MG63 (cell line): Measurements from ENCODE around the gene ST3GAL5. TPM values are rescaled to one million over a fixed set of nuclear protein-coding genes. Genes with fewer than 3 reads are reported as not detected.

Experiments
- DNase-seq: peaks from one replicate; pipeline ENCODE4 v3.0.0-alpha.2; 2020
- H3K27me3 ChIP-seq: fragments of 250-450 bp; sonication (Bioruptor Pico); 2 replicates; pipeline ENCODE4 v1.5.1; 2020; ENCODE audit warnings: mild to moderate bottlenecking, moderate library complexity
- H3K36me3 ChIP-seq: fragments of 250-450 bp; sonication (Bioruptor Pico); 2 replicates; pipeline ENCODE4 v1.5.1; 2020; ENCODE audit warnings: mild to moderate bottlenecking, moderate library complexity
- H3K4me3 ChIP-seq: fragments of 250-450 bp; sonication (Bioruptor Pico); 2 replicates; pipeline ENCODE4 v1.5.1; 2020; ENCODE audit warnings: mild to moderate bottlenecking, moderate library complexity
- H3K9me3 ChIP-seq: fragments of 250-450 bp; sonication (Bioruptor Pico); 2 replicates; pipeline ENCODE4 v1.5.1; 2020; ENCODE audit warnings: mild to moderate bottlenecking, moderate library complexity
- total RNA-seq: library from RNA; depleted of rRNA; stranded (reverse); fragments of >200 nt; shearing (Covaris generic); gene quantifications from 2 replicates; pipeline ENCODE4 v1.2.3, GENCODE V29; 2014; ENCODE audit warnings: low replicate concordance

ST3GAL5 gene
- total RNA-seq, 1 experiment from 2014 or later = 2.1 TPM

- Histone ChIP-seq H3K27me3 (no peaks in the 10 kb centered on the region), H3K36me3 (no peaks in the 10 kb centered on the region), H3K9me3 (no peaks in the 10 kb centered on the region), H3K4me3 (no peak overlapping the region)
- DNase-seq = no peak
Observed at GRCh38 chr2:85861180-85861579, 27.6 kb downstream of the ST3GAL5 start.

DNA sequence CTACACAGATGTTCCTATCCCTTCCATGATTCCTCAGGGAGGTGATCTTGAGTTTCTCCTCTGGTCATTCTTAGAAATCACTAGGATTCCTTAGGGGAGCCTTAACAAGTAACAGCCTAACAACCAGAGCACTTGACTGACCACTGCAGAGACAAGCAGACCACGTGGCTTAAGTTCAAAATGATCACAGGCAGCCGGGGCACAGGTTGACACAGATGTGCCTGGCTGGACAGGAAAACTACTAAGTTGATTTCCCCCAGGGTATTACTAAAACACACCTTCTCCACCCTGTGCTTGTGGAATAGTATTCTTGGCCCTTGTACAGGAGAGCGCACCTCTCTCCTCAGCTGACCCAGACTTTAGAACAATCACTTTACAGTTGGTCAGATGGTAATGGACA is 29.9 kb downstream of the ST3GAL5 start:
- Histone ChIP-seq H3K36me3 (no peaks in the 10 kb centered on the region), H3K9me3 (no peaks in the 10 kb centered on the region), H3K27me3 (no peaks in the 10 kb centered on the region), H3K4me3 (no peak overlapping the region)
- no peak for DNase-seq

- Histone ChIP-seq H3K9me3 (no peaks in the 10 kb centered on the region), H3K36me3 (no peaks in the 10 kb centered on the region), H3K27me3 (no peaks in the 10 kb centered on the region), H3K4me3 (no peak overlapping the region)
- DNase-seq = no peak
Observed at GRCh38 chr2:85854897-85855296, 33.9 kb downstream of the ST3GAL5 start.

DNA sequence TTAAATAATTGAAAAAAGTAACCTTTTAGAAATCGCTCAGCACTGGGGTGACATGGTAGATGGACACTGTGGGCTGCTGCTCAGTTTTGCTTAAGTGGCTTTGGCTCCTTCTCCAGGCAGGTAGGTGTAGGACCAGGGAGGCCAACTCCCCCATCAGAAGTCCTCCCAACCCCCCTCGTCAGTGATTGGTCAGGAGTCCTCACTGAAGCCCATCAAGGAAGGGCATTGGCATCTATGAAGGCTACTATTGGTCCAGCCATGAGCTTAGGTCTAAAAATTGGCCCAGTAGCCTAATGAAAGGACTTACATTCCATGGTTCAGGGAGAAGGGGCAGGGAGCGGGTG is 34.7 kb downstream of the ST3GAL5 start:
- H3K36me3 ChIP-seq = no peaks in the 10 kb centered on the region
- no peaks in the 10 kb centered on the region for H3K27me3 ChIP-seq
- no peak for DNase-seq
- H3K9me3 ChIP-seq = no peaks in the 10 kb centered on the region
- H3K4me3 ChIP-seq = no peak overlapping the region

- no peaks in the 10 kb centered on the region for H3K36me3 ChIP-seq
- DNase-seq = no peak
- H3K9me3 ChIP-seq = no peaks in the 10 kb centered on the region
- no peaks in the 10 kb centered on the region for H3K27me3 ChIP-seq
- no peak overlapping the region for H3K4me3 ChIP-seq
Observed at GRCh38 chr2:85853499-85854165, 35.2 kb downstream of the ST3GAL5 start.

DNA sequence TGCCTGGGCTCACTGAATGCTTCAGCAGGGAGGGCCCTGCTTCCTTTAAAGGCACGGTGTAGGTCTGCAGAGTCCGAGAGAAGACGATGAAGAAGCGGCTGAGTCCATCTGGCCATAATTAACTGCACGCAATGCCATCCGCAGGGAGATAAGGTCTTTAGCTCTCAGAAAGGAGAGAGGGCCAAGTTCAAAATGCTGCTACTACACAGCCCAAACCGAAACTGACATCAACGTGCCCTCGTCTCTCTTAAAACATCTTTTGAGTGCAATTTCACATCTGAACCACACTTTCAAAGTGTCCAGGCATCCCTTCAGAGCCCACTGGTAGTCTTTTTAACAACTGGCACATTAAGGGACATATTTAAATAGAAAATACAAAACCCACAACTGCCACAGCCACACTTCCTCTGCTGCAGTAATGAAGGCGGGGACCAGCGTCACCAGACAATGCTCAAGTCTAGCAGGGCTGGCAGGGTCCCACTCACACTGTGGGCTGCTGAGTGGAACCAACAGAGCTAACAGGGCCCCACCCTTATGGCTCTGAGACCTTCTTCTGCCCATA is 35.8 kb downstream of the ST3GAL5 start:
- H3K9me3 ChIP-seq = no peaks in the 10 kb centered on the region
- no peak overlapping the region for H3K4me3 ChIP-seq
- H3K36me3 ChIP-seq = no peaks in the 10 kb centered on the region
- H3K27me3 ChIP-seq = no peaks in the 10 kb centered on the region
- DNase-seq = no peak

GRCh38 chr2:85852152-85852840 is 36.5 kb downstream of the ST3GAL5 start:
- Histone ChIP-seq H3K27me3 (no peaks in the 10 kb centered on the region), H3K9me3 (no peaks in the 10 kb centered on the region), H3K36me3 (no peaks in the 10 kb centered on the region), H3K4me3 (no peak overlapping the region)
- no peak for DNase-seq

DNA sequence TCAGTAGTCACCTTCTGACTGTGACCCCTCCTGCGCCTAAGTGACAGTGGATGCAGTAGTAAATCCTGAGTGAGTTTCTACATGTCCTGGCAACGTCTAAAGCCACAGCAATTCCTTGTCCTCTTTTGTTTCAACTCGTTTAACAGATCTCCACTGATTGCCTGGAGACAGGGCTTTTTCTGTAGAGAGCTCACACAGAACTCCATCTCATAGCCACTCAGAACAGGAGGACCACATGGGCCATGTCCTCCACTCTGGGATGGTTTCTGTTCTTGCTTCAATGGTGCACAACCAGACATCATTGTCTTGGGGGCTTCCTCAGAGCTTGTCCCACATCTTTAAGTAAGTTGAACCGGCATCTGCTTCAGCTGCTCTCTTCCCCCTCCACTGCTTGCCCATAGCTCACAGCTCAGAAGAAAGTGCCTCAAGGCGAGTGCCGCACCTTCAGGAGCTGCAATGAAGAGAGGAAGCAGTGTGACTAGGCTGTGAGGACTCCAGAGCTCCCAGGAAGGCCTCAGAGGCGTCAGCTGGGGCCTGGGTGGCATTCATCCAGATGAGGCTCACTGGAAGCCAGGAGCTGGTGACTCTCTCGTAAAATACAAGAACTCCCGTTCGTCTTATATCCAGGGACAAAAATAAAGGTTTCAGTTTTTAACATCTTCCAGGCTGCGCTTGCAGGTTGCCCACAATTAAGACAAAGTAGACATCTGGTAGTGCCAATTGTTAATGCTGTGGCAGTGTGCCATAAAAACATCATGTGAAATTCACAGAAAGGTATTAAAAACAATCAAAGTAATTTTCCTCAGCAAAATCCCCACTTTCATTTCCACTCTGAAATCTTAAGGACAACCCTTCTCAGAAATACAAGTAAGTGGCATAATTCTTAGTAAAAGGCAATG is 37.3 kb downstream of the ST3GAL5 start:
- no peak overlapping the region for H3K4me3 ChIP-seq
- no peaks in the 10 kb centered on the region for H3K27me3 ChIP-seq
- no peaks in the 10 kb centered on the region for H3K36me3 ChIP-seq
- no peak for DNase-seq
- H3K9me3 ChIP-seq = no peaks in the 10 kb centered on the region

DNA sequence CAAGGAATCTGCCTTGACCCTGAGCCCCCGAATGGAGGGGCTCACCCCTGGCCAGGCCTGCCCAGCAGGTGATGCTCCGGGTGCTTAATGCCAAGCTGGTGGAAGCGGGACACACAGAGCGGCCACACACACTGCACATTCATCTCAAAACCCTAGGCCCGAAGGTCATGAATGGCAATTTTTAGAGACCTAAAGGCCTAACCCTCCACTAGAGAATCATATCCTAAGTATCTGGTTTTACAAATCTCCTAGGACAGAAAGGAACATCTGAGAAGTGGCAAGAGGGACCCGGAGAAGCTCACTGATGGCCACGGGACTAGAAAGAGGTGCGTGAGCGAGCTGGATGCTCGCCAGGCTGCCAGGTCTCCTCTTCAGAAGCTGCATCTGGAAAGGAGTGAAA is 38.3 kb downstream of the ST3GAL5 start:
- DNase-seq = no peak
- Histone ChIP-seq H3K9me3 (no peaks in the 10 kb centered on the region), H3K27me3 (no peaks in the 10 kb centered on the region), H3K36me3 (no peaks in the 10 kb centered on the region), H3K4me3 (no peak overlapping the region)

DNA sequence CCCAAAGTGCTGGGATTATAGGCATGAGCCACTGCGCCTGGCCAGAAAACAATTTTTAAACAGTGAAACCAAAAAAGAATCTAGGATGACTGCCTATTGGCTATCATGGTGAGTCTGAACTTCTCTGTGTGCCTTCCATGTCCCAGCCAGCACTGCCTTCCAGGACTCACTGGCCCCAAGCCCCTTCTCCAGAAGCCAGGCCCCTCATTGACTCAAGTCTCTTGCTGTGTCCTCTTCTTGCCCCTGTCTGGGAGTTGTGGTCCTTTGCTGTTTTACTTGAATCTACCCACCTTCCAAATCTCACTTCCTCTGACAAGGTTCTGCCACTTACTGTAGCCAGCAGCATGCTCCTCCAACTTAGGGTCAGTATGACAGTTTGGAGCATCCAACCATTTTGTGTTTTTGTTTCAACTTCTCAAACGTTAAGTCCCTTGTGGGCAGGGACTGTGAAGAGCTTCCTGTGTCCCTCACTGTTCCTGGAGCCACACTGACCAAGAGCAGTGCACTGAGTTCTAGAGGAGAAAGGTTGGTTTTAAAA is 41.7 kb downstream of the ST3GAL5 start:
- H3K27me3 ChIP-seq = no peaks in the 10 kb centered on the region
- H3K36me3 ChIP-seq = no peaks in the 10 kb centered on the region
- no peaks in the 10 kb centered on the region for H3K9me3 ChIP-seq
- no peak for DNase-seq
- H3K4me3 ChIP-seq = no peak overlapping the region

GRCh38 chr2:85846411-85846810 is 42.4 kb downstream of the ST3GAL5 start:
- Histone ChIP-seq H3K27me3 (no peaks in the 10 kb centered on the region), H3K9me3 (no peaks in the 10 kb centered on the region), H3K4me3 (no peak overlapping the region), H3K36me3 (no peaks in the 10 kb centered on the region)
- DNase-seq = no peak

DNA sequence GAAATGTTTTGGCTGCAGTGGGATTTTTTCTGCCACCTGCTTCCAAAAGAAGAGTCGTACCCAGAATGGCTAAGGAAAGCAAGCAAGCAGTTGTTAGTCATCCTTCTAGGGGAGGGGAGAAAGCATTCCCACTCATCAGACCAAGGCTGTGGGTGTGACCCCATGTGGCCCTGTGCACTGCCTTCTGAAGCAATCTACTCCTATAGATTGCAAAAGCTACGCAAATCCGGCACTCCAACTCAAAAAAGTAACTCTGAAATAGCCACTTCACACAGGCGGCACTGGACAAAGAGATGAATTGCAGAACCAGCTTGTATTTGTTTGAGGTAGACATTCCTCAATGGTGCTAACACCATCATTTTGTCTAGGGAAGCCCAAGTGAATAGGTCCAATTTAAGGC is 44.3 kb downstream of the ST3GAL5 start:
- Histone ChIP-seq H3K4me3 (no peak overlapping the region), H3K9me3 (no peaks in the 10 kb centered on the region), H3K36me3 (no peaks in the 10 kb centered on the region), H3K27me3 (no peaks in the 10 kb centered on the region)
- no peak for DNase-seq

GRCh38 chr2:85843543-85843942 is 45.2 kb downstream of the ST3GAL5 start:
- Histone ChIP-seq H3K9me3 (no peaks in the 10 kb centered on the region), H3K36me3 (no peaks in the 10 kb centered on the region), H3K27me3 (no peaks in the 10 kb centered on the region), H3K4me3 (no peak overlapping the region)
- no peak for DNase-seq

GRCh38 chr2:85840091-85840490 is 48.7 kb downstream of the ST3GAL5 start:
- no peak for DNase-seq
- Histone ChIP-seq H3K36me3 (no peaks in the 10 kb centered on the region), H3K4me3 (no peak overlapping the region), H3K9me3 (no peaks in the 10 kb centered on the region; the same call in 1 of the 2 replicates), H3K27me3 (no peaks in the 10 kb centered on the region)

- DNase-seq = no peak
- no peaks in the 10 kb centered on the region for H3K27me3 ChIP-seq
- H3K4me3 ChIP-seq = no peak overlapping the region
- no peaks in the 10 kb centered on the region for H3K36me3 ChIP-seq
- no peaks in the 10 kb centered on the region; the same call in 1 of the 2 replicates for H3K9me3 ChIP-seq
Observed at GRCh38 chr2:85839461-85839860, 49.3 kb downstream of the ST3GAL5 start.

- Histone ChIP-seq H3K4me3 (no peak overlapping the region), H3K36me3 (no peaks in the 10 kb centered on the region), H3K27me3 (no peaks in the 10 kb centered on the region), H3K9me3 (no peaks in the 10 kb centered on the region; the same call in 1 of the 2 replicates)
- no peak for DNase-seq
Observed at GRCh38 chr2:85838641-85839040, 50.1 kb downstream of the ST3GAL5 start.

DNA sequence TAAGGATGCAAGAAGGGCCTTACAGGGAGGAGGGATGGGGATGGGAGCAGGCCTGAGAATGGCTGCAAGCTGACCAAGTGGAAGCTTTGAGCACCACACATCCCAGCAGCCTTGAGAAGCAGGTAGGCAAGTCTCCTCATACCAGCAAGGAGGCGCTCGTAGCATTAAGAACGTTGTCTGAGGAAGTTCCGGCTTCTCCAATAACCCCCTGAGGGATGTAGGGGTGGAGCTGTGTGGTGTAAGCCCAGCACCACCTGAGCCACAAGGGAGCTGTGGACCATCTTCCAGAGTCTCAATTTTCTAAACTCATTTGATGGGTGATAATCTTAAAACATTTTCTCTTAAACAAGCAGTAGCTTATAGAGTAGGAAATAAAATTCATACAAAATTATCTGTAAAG is 50.6 kb downstream of the ST3GAL5 start:
- H3K9me3 ChIP-seq = no peaks in the 10 kb centered on the region; the same call in 1 of the 2 replicates
- H3K4me3 ChIP-seq = no peak overlapping the region
- DNase-seq = no peak
- no peaks in the 10 kb centered on the region for H3K36me3 ChIP-seq
- no peaks in the 10 kb centered on the region for H3K27me3 ChIP-seq
